ENCODE measurements around the gene SNCG.

SNCG gene

GRCh38 chr10:86960863-86961434 is 2.5 kb downstream of the SNCG start:
- peaks cover 12 to 22% of the 10 kb centered on the region in 2 donors for H3K4me1 ChIP-seq (ENCODE audit: control insufficient read depth in 1 of 2, insufficient read depth in 2 of 2, low read length in 2 of 2)
- H3K9me3 ChIP-seq (ENCODE audit: control insufficient read depth in 1 of 2, low read length in 2 of 2) = no peaks in the 10 kb centered on the region
- no peaks in the 10 kb centered on the region for H3K27me3 ChIP-seq (ENCODE audit: control insufficient read depth in 1 of 2, insufficient read depth in 2 of 2, low read length in 2 of 2)
- no peaks in the 10 kb centered on the region for H3K36me3 ChIP-seq (ENCODE audit: control insufficient read depth in 1 of 2, insufficient read depth in 2 of 2, low read length in 2 of 2)
- H3K9ac ChIP-seq (ENCODE audit: low read depth in 1 of 2, low read length in 2 of 2) = peak overlapping the region in 1 of 2 donors; percentile 18
- no peak overlapping the region for H3K27ac ChIP-seq (ENCODE audit: low read depth, low read length)
- no peak overlapping the region for H3K4me3 ChIP-seq (ENCODE audit: low read depth in 1 of 2, low read length in 2 of 2)

DNA sequence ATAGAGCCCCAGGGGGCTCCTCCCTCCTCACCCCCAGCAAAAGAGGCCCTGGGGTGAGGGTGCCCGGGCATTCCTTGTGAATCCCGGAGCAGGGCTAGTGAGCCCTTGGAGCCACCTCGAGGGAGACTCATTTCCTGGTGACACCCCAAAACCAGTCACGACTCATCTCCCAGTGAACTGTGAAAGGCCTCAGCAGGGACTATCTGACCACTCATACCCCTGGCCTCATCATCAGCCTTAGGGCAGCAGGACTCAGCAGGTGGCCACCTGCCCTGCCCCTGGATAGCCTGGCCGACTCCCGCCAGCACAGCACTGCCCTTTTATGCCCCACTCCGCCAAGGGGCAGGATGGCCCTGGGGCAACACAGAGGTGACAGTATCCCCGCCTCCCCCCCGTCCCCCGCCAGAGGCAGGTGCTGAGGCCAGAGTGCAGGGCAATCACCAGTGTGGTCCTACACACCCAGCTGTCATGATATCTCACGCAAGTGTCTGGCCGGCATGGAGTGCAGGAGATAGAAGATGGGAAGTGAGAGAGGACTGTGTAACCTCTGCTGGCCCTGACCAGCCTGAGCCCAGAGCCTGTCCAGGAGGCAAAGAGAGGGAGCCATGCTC is 3.2 kb downstream of the SNCG start:
- H3K36me3 ChIP-seq (ENCODE audit: control insufficient read depth in 1 of 2, insufficient read depth in 2 of 2, low read length in 2 of 2) = no peaks in the 10 kb centered on the region
- no peak overlapping the region for H3K9ac ChIP-seq (ENCODE audit: low read depth in 1 of 2, low read length in 2 of 2)
- H3K27me3 ChIP-seq (ENCODE audit: control insufficient read depth in 1 of 2, insufficient read depth in 2 of 2, low read length in 2 of 2) = no peaks in the 10 kb centered on the region
- no peak overlapping the region for H3K27ac ChIP-seq (ENCODE audit: low read depth, low read length)
- H3K9me3 ChIP-seq (ENCODE audit: control insufficient read depth in 1 of 2, low read length in 2 of 2) = no peaks in the 10 kb centered on the region
- H3K4me3 ChIP-seq (ENCODE audit: low read depth in 1 of 2, low read length in 2 of 2) = no peak overlapping the region
- H3K4me1 ChIP-seq (ENCODE audit: control insufficient read depth in 1 of 2, insufficient read depth in 2 of 2, low read length in 2 of 2) = peaks cover 15 to 26% of the 10 kb centered on the region in 2 donors

DNA sequence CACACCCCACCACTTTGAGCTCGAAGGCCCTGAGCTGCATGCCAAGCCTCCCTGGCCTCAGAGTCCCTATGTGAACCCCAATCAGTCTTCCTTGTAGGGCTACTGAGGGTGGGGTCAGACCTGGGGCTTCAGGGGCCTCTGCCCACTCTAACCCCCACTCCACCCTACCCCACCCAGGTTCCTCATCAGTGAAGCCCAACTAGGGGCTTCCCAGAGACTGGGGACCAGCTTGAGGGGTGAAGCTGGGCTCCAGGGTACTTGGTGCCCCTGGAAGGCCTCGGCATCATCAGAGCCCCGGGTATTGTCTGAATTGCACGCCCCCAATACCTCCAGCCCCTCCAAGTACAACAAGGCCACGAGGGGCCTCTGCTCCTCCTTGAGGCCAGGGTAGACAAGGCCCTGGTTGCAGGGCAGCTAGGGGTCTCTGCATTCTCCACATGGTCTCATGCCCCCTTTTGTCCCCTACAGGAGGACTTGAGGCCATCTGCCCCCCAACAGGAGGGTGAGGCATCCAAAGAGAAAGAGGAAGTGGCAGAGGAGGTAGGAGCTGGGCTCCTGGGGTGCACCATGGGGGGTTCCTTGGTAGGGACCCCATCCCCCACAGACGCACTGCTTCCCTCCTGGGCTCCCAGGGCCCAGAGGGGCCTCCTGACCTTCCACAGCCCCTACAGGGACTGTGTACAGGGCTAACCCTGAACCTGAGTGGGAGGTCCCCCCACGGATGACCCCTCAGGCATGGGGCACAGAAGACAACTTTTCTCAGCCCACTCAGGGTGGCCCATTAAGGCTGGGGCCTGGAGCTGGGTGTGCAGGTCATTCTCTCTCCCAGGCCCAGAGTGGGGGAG is 4.0 kb downstream of the SNCG start:
- Histone ChIP-seq H3K4me1 (ENCODE audit: control insufficient read depth in 1 of 2, insufficient read depth in 2 of 2, low read length in 2 of 2) (peaks cover 23 to 34% of the 10 kb centered on the region in 2 donors), H3K9ac (ENCODE audit: low read depth in 1 of 2, low read length in 2 of 2) (no peak overlapping the region), H3K27ac (ENCODE audit: low read depth, low read length) (no peak overlapping the region), H3K4me3 (ENCODE audit: low read depth in 1 of 2, low read length in 2 of 2) (no peak overlapping the region), H3K9me3 (ENCODE audit: control insufficient read depth in 1 of 2, low read length in 2 of 2) (no peaks in the 10 kb centered on the region), H3K27me3 (ENCODE audit: control insufficient read depth in 1 of 2, insufficient read depth in 2 of 2, low read length in 2 of 2) (no peaks in the 10 kb centered on the region), H3K36me3 (ENCODE audit: control insufficient read depth in 1 of 2, insufficient read depth in 2 of 2, low read length in 2 of 2) (no peaks in the 10 kb centered on the region)

- peaks cover 29 to 36% of the 10 kb centered on the region in 2 donors for H3K4me1 ChIP-seq (ENCODE audit: control insufficient read depth in 1 of 2, insufficient read depth in 2 of 2, low read length in 2 of 2)
- H3K27ac ChIP-seq (ENCODE audit: low read depth, low read length) = no peak overlapping the region
Observed at GRCh38 chr10:86962981-86963310, 4.5 kb downstream of the SNCG start.

DNA sequence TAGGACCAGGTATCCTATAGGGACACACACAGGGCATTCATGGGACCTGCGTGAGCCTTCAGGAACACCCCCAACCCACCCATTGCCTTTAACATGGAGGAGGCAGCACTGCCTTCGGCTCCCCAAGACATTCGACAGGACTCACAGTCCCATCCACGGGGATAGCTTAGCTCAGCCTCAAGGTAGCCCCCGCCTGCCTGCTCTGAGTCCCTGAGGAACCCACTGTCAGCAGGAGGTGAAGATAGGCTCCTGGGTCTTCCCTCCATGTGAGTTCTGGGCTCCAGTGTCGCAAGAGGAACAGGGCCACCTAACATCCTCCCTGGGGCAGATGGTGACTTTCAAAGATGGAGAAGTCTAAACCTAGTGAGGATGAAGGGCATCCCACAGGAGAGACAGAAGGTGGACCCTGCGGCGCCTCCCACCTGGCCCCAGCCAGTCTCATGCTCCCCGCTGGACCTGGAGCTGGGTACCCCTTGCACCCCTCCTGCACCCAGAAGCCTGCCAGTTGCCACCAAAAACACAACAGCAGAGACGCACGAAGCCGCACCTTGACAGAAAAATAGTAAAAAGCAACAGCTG is 5.0 kb downstream of the SNCG start:
- H3K9me3 ChIP-seq (ENCODE audit: control insufficient read depth in 1 of 2, low read length in 2 of 2) = no peaks in the 10 kb centered on the region
- no peaks in the 10 kb centered on the region for H3K36me3 ChIP-seq (ENCODE audit: control insufficient read depth in 1 of 2, insufficient read depth in 2 of 2, low read length in 2 of 2)
- H3K4me3 ChIP-seq (ENCODE audit: low read depth in 1 of 2, low read length in 2 of 2) = no peak overlapping the region
- H3K27me3 ChIP-seq (ENCODE audit: control insufficient read depth in 1 of 2, insufficient read depth in 2 of 2, low read length in 2 of 2) = no peaks in the 10 kb centered on the region
- no peak overlapping the region for H3K9ac ChIP-seq (ENCODE audit: low read depth in 1 of 2, low read length in 2 of 2)
- H3K4me1 ChIP-seq (ENCODE audit: control insufficient read depth in 1 of 2, insufficient read depth in 2 of 2, low read length in 2 of 2) = peaks cover 30 to 36% of the 10 kb centered on the region in 2 donors
- H3K27ac ChIP-seq (ENCODE audit: low read depth, low read length) = no peak overlapping the region

More at GRCh38 chr10:86962981-86963310, 4.5 kb downstream of the SNCG start:
- no peak overlapping the region for H3K4me3 ChIP-seq (ENCODE audit: low read depth in 1 of 2, low read length in 2 of 2)
- H3K9ac ChIP-seq (ENCODE audit: low read depth in 1 of 2, low read length in 2 of 2) = no peak overlapping the region
- H3K27me3 ChIP-seq (ENCODE audit: control insufficient read depth in 1 of 2, insufficient read depth in 2 of 2, low read length in 2 of 2) = no peaks in the 10 kb centered on the region
- no peaks in the 10 kb centered on the region for H3K9me3 ChIP-seq (ENCODE audit: control insufficient read depth in 1 of 2, low read length in 2 of 2)
- H3K36me3 ChIP-seq (ENCODE audit: control insufficient read depth in 1 of 2, insufficient read depth in 2 of 2, low read length in 2 of 2) = no peaks in the 10 kb centered on the region

DNA sequence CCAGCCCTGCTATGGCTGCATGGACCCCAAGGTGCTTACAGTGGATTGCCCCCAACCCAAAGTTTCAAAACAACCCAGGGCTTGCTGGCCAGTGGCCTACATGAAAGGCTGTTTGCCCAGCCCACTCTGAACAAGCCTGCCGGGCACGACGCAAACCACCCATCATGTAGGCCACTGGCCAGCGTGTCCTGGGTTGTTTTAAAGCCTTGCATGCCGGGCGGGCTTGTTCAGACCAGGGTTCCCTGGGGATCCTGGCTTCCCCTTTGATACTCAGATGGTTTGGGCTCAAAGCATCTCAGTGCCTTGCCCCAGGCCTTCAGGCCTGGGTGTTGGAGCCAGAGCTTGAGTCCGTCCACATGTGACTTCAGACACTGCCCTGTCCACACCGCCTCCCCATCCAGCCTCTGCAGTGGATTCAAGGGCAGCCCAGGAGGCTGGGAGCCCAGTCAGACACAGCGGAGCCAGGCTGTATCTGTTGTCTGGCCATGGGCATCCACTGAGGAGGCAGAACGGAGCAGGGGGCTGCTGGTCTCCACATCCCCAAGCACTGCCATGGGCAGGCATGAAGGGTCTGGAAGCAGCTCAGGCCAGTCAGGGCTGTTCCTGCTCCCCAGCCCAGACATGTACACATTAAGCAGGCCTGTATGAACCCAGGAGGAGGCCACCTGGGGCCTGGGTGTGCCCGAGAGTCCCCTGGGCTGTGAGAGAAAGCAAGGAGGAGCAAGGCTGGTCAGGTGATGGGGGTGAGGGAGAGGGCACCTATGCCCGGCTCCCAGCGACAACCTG is 5.9 kb downstream of the SNCG start:
- Histone ChIP-seq H3K4me1 (ENCODE audit: control insufficient read depth in 1 of 2, insufficient read depth in 2 of 2, low read length in 2 of 2) (peaks cover 29 to 35% of the 10 kb centered on the region in 2 donors), H3K4me3 (ENCODE audit: low read depth in 1 of 2, low read length in 2 of 2) (no peak overlapping the region), H3K27me3 (ENCODE audit: control insufficient read depth in 1 of 2, insufficient read depth in 2 of 2, low read length in 2 of 2) (no peaks in the 10 kb centered on the region), H3K9ac (ENCODE audit: low read depth in 1 of 2, low read length in 2 of 2) (no peak overlapping the region), H3K9me3 (ENCODE audit: control insufficient read depth in 1 of 2, low read length in 2 of 2) (no peaks in the 10 kb centered on the region), H3K36me3 (ENCODE audit: control insufficient read depth in 1 of 2, insufficient read depth in 2 of 2, low read length in 2 of 2) (no peaks in the 10 kb centered on the region), H3K27ac (ENCODE audit: low read depth, low read length) (no peak overlapping the region)

DNA sequence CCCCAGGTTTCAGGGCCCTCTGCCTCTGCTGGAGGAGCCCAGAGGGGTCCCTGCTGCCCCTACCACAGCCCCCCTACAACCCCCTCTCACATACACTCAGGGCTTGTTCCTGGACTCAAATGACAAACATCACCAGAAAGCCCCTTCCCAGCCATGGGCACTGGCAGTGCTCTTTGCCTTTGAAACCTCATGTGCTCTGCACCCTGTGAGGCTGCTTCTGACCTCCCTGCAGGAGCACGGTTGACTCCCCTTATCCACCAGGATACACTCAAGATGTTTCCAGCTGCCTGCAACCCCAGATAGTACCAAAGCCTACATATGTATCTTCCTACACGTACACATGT is 6.4 kb downstream of the SNCG start:
- Histone ChIP-seq H3K4me1 (ENCODE audit: control insufficient read depth in 1 of 2, insufficient read depth in 2 of 2, low read length in 2 of 2) (peaks cover 34 to 39% of the 10 kb centered on the region in 2 donors), H3K27me3 (ENCODE audit: control insufficient read depth in 1 of 2, insufficient read depth in 2 of 2, low read length in 2 of 2) (no peaks in the 10 kb centered on the region), H3K27ac (ENCODE audit: low read depth, low read length) (no peak overlapping the region), H3K4me3 (ENCODE audit: low read depth in 1 of 2, low read length in 2 of 2) (no peak overlapping the region), H3K9me3 (ENCODE audit: control insufficient read depth in 1 of 2, low read length in 2 of 2) (no peaks in the 10 kb centered on the region), H3K9ac (ENCODE audit: low read depth in 1 of 2, low read length in 2 of 2) (no peak overlapping the region), H3K36me3 (ENCODE audit: control insufficient read depth in 1 of 2, insufficient read depth in 2 of 2, low read length in 2 of 2) (no peaks in the 10 kb centered on the region)

- peak overlapping the region in 1 of 2 donors; percentile 28 for H3K4me3 ChIP-seq (ENCODE audit: low read depth in 1 of 2, low read length in 2 of 2)
- no peak overlapping the region for H3K9ac ChIP-seq (ENCODE audit: low read depth in 1 of 2, low read length in 2 of 2)
- no peaks in the 10 kb centered on the region for H3K36me3 ChIP-seq (ENCODE audit: control insufficient read depth in 1 of 2, insufficient read depth in 2 of 2, low read length in 2 of 2)
- peaks cover 32 to 45% of the 10 kb centered on the region in 2 donors for H3K4me1 ChIP-seq (ENCODE audit: control insufficient read depth in 1 of 2, insufficient read depth in 2 of 2, low read length in 2 of 2)
- no peaks in the 10 kb centered on the region for H3K27me3 ChIP-seq (ENCODE audit: control insufficient read depth in 1 of 2, insufficient read depth in 2 of 2, low read length in 2 of 2)
- H3K9me3 ChIP-seq (ENCODE audit: control insufficient read depth in 1 of 2, low read length in 2 of 2) = no peaks in the 10 kb centered on the region
- H3K27ac ChIP-seq (ENCODE audit: low read depth, low read length) = no peak overlapping the region
Observed at GRCh38 chr10:86965986-86966654, 7.7 kb downstream of the SNCG start.

- Histone ChIP-seq H3K9me3 (ENCODE audit: control insufficient read depth in 1 of 2, low read length in 2 of 2) (no peaks in the 10 kb centered on the region), H3K9ac (ENCODE audit: low read depth in 1 of 2, low read length in 2 of 2) (peak overlapping the region; percentile 82 to 88), H3K27me3 (ENCODE audit: control insufficient read depth in 1 of 2, insufficient read depth in 2 of 2, low read length in 2 of 2) (no peaks in the 10 kb centered on the region), H3K4me3 (ENCODE audit: low read depth in 1 of 2, low read length in 2 of 2) (peak overlapping the region; percentile 67 to 82), H3K27ac (ENCODE audit: low read depth, low read length) (no peak overlapping the region), H3K36me3 (ENCODE audit: control insufficient read depth in 1 of 2, insufficient read depth in 2 of 2, low read length in 2 of 2) (no peaks in the 10 kb centered on the region), H3K4me1 (ENCODE audit: control insufficient read depth in 1 of 2, insufficient read depth in 2 of 2, low read length in 2 of 2) (peaks cover 37 to 53% of the 10 kb centered on the region in 2 donors)
Observed at GRCh38 chr10:86967481-86967941, 9.1 kb downstream of the SNCG start.

All from duodenal mucosa (tissue), 2 donors.